H9 (cell line): ENCODE measurements around the gene LINGO1. TPM values are rescaled to one million over a fixed set of nuclear protein-coding genes. Genes with fewer than 3 reads are reported as not detected.

ENCODE experiments used
- DNase-seq: peaks from one replicate; pipeline ENCODE4 v3.0.0-alpha.2; 2017
- H2AFZ ChIP-seq: one replicate; pipeline ENCODE4 v1.6.1; 2013; ENCODE audit warnings: mild to moderate bottlenecking, low read length, control low read depth, moderate library complexity
- H2AK5ac ChIP-seq: 2 replicates; pipeline ENCODE4 v1.6.1; 2013; ENCODE audit warnings: low read length, control low read depth, mixed read lengths; ENCODE audit not compliant: insufficient read length
- H2BK120ac ChIP-seq: one replicate; pipeline ENCODE4 v1.6.1; 2013; ENCODE audit warnings: low read depth, mild to moderate bottlenecking, low read length, control low read depth, inconsistent platforms; ENCODE audit not compliant: poor library complexity, severe bottlenecking
- H2BK12ac ChIP-seq: 2 replicates; pipeline ENCODE4 v1.6.1; 2013; ENCODE audit warnings: low read length, control low read depth, mixed read lengths, low read depth; ENCODE audit not compliant: insufficient read length
- H2BK15ac ChIP-seq: 2 replicates; pipeline ENCODE4 v1.6.1; 2013; ENCODE audit warnings: low read depth, low read length, control low read depth
- H2BK20ac ChIP-seq: one replicate; pipeline ENCODE4 v1.6.1; 2013; ENCODE audit warnings: low read depth, mild to moderate bottlenecking, low read length, control low read depth, inconsistent platforms; ENCODE audit not compliant: poor library complexity, severe bottlenecking
- H2BK5ac ChIP-seq: 2 replicates; pipeline ENCODE4 v1.6.1; 2013; ENCODE audit warnings: low read length, control low read depth, mixed read lengths; ENCODE audit not compliant: insufficient read length
- H3K14ac ChIP-seq: 2 replicates; pipeline ENCODE4 v1.6.1; 2013; ENCODE audit warnings: low read length, control low read depth; ENCODE audit not compliant: insufficient read depth
- H3K18ac ChIP-seq: 2 replicates; pipeline ENCODE4 v1.6.1; 2013; ENCODE audit warnings: low read depth, mild to moderate bottlenecking, mixed read lengths, low read length, control low read depth; ENCODE audit not compliant: insufficient read length
- H3K23ac ChIP-seq: 2 replicates; pipeline ENCODE4 v1.6.1; 2013; ENCODE audit warnings: low read length, control low read depth, mixed read lengths, low read depth; ENCODE audit not compliant: insufficient read length
- H3K23me2 ChIP-seq: 2 replicates; pipeline ENCODE4 v1.6.1; 2013; ENCODE audit warnings: low read depth, mild to moderate bottlenecking, mixed read lengths, low read length, control low read depth; ENCODE audit not compliant: insufficient read length, poor library complexity, severe bottlenecking
- H3K27ac ChIP-seq: 2 replicates; pipeline ENCODE4 v1.5.1; 2013; ENCODE audit warnings: low read length, control low read depth, mixed read lengths, low read depth; ENCODE audit not compliant: insufficient read length
- H3K27me3 ChIP-seq: 2 replicates; pipeline ENCODE4 v1.6.1; 2013; ENCODE audit warnings: low read length, control low read depth, inconsistent platforms; ENCODE audit not compliant: insufficient read depth
- H3K4ac ChIP-seq: 2 replicates; pipeline ENCODE4 v1.6.1; 2013; ENCODE audit warnings: low read depth, mild to moderate bottlenecking, control low read depth, inconsistent platforms, low read length, moderate library complexity
- H3K4me1 ChIP-seq: 2 replicates; pipeline ENCODE4 v1.6.1; 2013; ENCODE audit warnings: low read length, control low read depth, inconsistent platforms; ENCODE audit not compliant: insufficient read depth
- H3K4me2 ChIP-seq: 2 replicates; pipeline ENCODE4 v1.6.1; 2013; ENCODE audit warnings: low read length, control low read depth, mixed read lengths; ENCODE audit not compliant: insufficient read length, insufficient read depth
- H3K56ac ChIP-seq: 2 replicates; pipeline ENCODE4 v1.6.1; 2013; ENCODE audit warnings: low read depth, mild to moderate bottlenecking, mixed read lengths, low read length, control low read depth; ENCODE audit not compliant: insufficient read length
- H3K79me1 ChIP-seq: 2 replicates; pipeline ENCODE4 v1.6.1; 2013; ENCODE audit warnings: low read depth, mild to moderate bottlenecking, moderate library complexity, low read length, control low read depth, inconsistent platforms; ENCODE audit not compliant: insufficient read depth, poor library complexity, severe bottlenecking
- H3K79me2 ChIP-seq: 2 replicates; pipeline ENCODE4 v1.6.1; 2013; ENCODE audit warnings: low read length, control low read depth, inconsistent platforms; ENCODE audit not compliant: insufficient read depth
- H3K9ac ChIP-seq: 2 replicates; pipeline ENCODE4 v1.6.1; 2013; ENCODE audit warnings: low read length, control low read depth, mixed read lengths; ENCODE audit not compliant: insufficient read length; ENCODE audit errors: extremely low read depth
- H3K9me3 ChIP-seq: one replicate; pipeline ENCODE4 v1.6.1; 2013; ENCODE audit warnings: low read depth, low read length, inconsistent platforms; ENCODE audit not compliant: control insufficient read depth
- H3T11ph ChIP-seq: one replicate; pipeline ENCODE4 v1.6.1; 2013; ENCODE audit warnings: mild to moderate bottlenecking, low read length, control low read depth, inconsistent platforms
- H4K20me1 ChIP-seq: one replicate; pipeline ENCODE4 v1.6.1; 2013; ENCODE audit not compliant: control insufficient read depth, insufficient read length, insufficient read depth
- H4K5ac ChIP-seq: 2 replicates; pipeline ENCODE4 v1.6.1; 2013; ENCODE audit warnings: low read depth, mild to moderate bottlenecking, mixed read lengths, low read length, control low read depth; ENCODE audit not compliant: insufficient read length
- H4K8ac ChIP-seq: replicated peaks from 2 replicates; pipeline ENCODE4 v1.6.1; 2013; ENCODE audit warnings: low read length, control low read depth, mixed read lengths, low read depth; ENCODE audit not compliant: insufficient read length
- H4K91ac ChIP-seq: 2 replicates; pipeline ENCODE4 v1.6.1; 2013; ENCODE audit warnings: low read depth, mild to moderate bottlenecking, moderate library complexity, mixed read lengths, low read length, control low read depth; ENCODE audit not compliant: insufficient read length
- H3K27ac Mint-ChIP-seq, 3 experiments: 2 replicates in 2 of 3; 3 replicates in 1 of 3; pipeline ENCODE4 v1.8.0; 2020 to 2021; ENCODE audit warnings: mixed read lengths in 3 of 3, mild to moderate bottlenecking in 1 of 3, moderate library complexity in 1 of 3
- H3K27me3 Mint-ChIP-seq: 2 replicates; pipeline ENCODE4 v1.8.0; 2021; ENCODE audit warnings: low read depth, mild to moderate bottlenecking, moderate library complexity, mixed read lengths
- H3K36me3 Mint-ChIP-seq, 3 experiments: 2 replicates in 2 of 3; 3 replicates in 1 of 3; pipeline ENCODE4 v1.8.0; 2020 to 2021; ENCODE audit warnings: low read depth in 3 of 3, mixed read lengths in 3 of 3; ENCODE audit not compliant: insufficient read depth in 1 of 3
- H3K4me1 Mint-ChIP-seq, 2 experiments: 2 replicates each; pipeline ENCODE4 v1.8.0; 2020; ENCODE audit warnings: mixed read lengths in 2 of 2
- H3K4me3 Mint-ChIP-seq, 2 experiments: 2 replicates in 1 of 2; 3 replicates in 1 of 2; pipeline ENCODE4 v1.8.0; 2020 to 2021; ENCODE audit warnings: mild to moderate bottlenecking in 2 of 2, mixed read lengths in 2 of 2, moderate library complexity in 1 of 2
- H3K9me3 Mint-ChIP-seq, 2 experiments: 2 replicates in 1 of 2; 3 replicates in 1 of 2; pipeline ENCODE4 v1.8.0; 2020; ENCODE audit warnings: mild to moderate bottlenecking in 2 of 2, mixed read lengths in 2 of 2, moderate library complexity in 1 of 2
- WGBS: extraction: QIAGEN DNeasy Blood & Tissue Kit; methylation state at CpG from one replicate; pipeline ENCODE4 v1.1.7; 2013; ENCODE audit warnings: missing lambda C conversion rate, low lambda C conversion rate, mixed read lengths; ENCODE audit not compliant: insufficient read length; ENCODE audit errors: extremely low coverage; 5-methylcytosine and 5-hydroxymethylcytosine counted together
- total RNA-seq: library from RNA; stranded (reverse); gene quantifications from 2 replicates; pipeline ENCODE4 v1.2.1, GENCODE V29; 2021
- TF ChIP-seq, protein P1 (sequence below): fragments of 200-600 bp; sonication (generic); conservative IDR thresholded peaks from 3 replicates; pipeline ENCODE4 v1.8.0; 2021; ENCODE audit warnings: antibody characterized with exemption, mild to moderate bottlenecking

The LINGO1 gene
- total RNA-seq, 1 experiment from 2014 or later: 41.6 TPM

DNA sequence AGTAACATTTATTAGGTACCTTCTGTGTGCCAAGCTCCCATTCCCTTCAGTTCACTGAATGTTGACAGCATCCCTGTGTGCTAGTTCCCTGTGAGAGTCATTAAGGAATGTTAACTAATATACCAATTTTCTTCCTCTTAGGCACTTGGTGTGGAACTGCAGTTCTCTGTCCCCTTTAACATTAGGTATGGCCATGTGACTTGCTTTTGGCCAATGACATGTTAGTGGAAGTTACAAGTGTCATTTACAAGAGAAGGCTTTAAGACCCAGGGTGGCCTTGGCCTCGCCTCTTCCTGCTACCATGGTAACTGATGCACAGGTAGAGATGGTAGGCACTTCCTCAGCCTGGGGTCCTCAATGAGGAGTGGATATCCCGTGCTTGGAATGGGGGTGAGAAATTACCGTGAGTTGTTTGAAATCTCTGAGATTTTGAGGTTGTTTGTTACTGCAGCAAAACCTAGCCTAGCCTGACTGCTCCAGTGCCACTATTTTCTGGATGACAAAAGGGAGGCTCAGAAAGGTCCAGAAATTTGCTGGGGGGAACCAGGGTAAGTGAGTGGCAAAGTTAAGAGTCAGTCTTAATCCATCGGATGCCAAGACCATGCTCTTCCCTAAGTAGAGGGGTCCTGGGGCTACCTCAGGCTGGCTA is 21.2 kb upstream of the LINGO1 start:
- Histone ChIP-seq H3K18ac (no peak overlapping the region), H3K9ac (no peak overlapping the region), H4K8ac (no peak overlapping the region), H3K27me3 (no peaks in the 10 kb centered on the region), H2BK12ac (no peak overlapping the region), H3K23me2 (no peaks in the 10 kb centered on the region), H3K4ac (no peak overlapping the region), H4K20me1 (no peaks in the 10 kb centered on the region), H3K79me1 (no peaks in the 10 kb centered on the region), H3K27ac (no peak overlapping the region), H2BK20ac (no peak overlapping the region), H2AK5ac (no peak overlapping the region), H2BK15ac (no peak overlapping the region), H2BK5ac (no peak overlapping the region), H4K91ac (no peak overlapping the region), H4K5ac (no peak overlapping the region), H3T11ph (no peak overlapping the region), H3K9me3 (no peaks in the 10 kb centered on the region), H3K14ac (no peak overlapping the region), H2BK120ac (no peak overlapping the region), H3K79me2 (no peaks in the 10 kb centered on the region), H2AFZ (no peak overlapping the region), H3K56ac (no peak overlapping the region), H3K23ac (no peak overlapping the region), H3K4me2 (no peak overlapping the region), H3K4me1 (no peaks in the 10 kb centered on the region)
- H3K36me3 Mint-ChIP-seq: peaks cover 0 to 7% (median 2%) of the 10 kb centered on the region in 3 experiments; a peak in 3 of 7 replicates
- H3K4me3 Mint-ChIP-seq: no peak overlapping the region
- H3K9me3 Mint-ChIP-seq: peaks cover 5 to 8% of the 10 kb centered on the region in 2 experiments; a peak in 4 of 5 replicates
- WGBS: no CpG with 5 or more reads among the region's 4 CpGs
- H3K27me3 Mint-ChIP-seq: peaks cover 22% of the 10 kb centered on the region
- TF ChIP-seq, protein P1, sequence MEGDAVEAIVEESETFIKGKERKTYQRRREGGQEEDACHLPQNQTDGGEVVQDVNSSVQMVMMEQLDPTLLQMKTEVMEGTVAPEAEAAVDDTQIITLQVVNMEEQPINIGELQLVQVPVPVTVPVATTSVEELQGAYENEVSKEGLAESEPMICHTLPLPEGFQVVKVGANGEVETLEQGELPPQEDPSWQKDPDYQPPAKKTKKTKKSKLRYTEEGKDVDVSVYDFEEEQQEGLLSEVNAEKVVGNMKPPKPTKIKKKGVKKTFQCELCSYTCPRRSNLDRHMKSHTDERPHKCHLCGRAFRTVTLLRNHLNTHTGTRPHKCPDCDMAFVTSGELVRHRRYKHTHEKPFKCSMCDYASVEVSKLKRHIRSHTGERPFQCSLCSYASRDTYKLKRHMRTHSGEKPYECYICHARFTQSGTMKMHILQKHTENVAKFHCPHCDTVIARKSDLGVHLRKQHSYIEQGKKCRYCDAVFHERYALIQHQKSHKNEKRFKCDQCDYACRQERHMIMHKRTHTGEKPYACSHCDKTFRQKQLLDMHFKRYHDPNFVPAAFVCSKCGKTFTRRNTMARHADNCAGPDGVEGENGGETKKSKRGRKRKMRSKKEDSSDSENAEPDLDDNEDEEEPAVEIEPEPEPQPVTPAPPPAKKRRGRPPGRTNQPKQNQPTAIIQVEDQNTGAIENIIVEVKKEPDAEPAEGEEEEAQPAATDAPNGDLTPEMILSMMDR: no peak
- peaks cover 10 to 25% of the 10 kb centered on the region in 2 experiments for H3K4me1 Mint-ChIP-seq
- H3K27ac Mint-ChIP-seq: no peak overlapping the region
- no peak for DNase-seq
